CD4-positive, alpha-beta T cell treated with Interleukin-15 for 1 hour (primary cell): Measurements from ENCODE around the gene PPTC7.
"Not testable (repeated sequence)": the region's sequence is repeated elsewhere in the genome, so short reads cannot be mapped to it uniquely, and the experiment has no call there.

ENCODE experiments used
- DNase-seq: peaks from one replicate; pipeline ENCODE4 v3.0.0-alpha.2; 2020

Gene PPTC7

GRCh38 chr12:110560946-110561345, 22.2 kb downstream of the PPTC7 start:
- DNase-seq, result no peak

- DNase-seq, result no peak
Measured at GRCh38 chr12:110560048-110560447, 23.1 kb downstream of the PPTC7 start.

GRCh38 chr12:110558945-110559344, 24.2 kb downstream of the PPTC7 start:
- not testable (repeated sequence) for DNase-seq

- no peak for DNase-seq
Measured at GRCh38 chr12:110557300-110557699, 25.8 kb downstream of the PPTC7 start.

- DNase-seq, result no peak
Measured at GRCh38 chr12:110556705-110557104, 26.4 kb downstream of the PPTC7 start.

GRCh38 chr12:110555577-110556406, 27.3 kb downstream of the PPTC7 start:
- DNase-seq, result no peak

- no peak for DNase-seq
Measured at GRCh38 chr12:110554184-110554583, 28.9 kb downstream of the PPTC7 start.

- DNase-seq, result no peak
Measured at GRCh38 chr12:110550981-110551380, 32.1 kb downstream of the PPTC7 start.

GRCh38 chr12:110549716-110550115, 33.4 kb downstream of the PPTC7 start:
- DNase-seq, result no peak

GRCh38 chr12:110548678-110549077, 34.4 kb downstream of the PPTC7 start:
- no peak for DNase-seq

GRCh38 chr12:110547090-110547489, 36.0 kb downstream of the PPTC7 start:
- DNase-seq, result no peak

- no peak for DNase-seq
Measured at GRCh38 chr12:110546339-110546738, 36.8 kb downstream of the PPTC7 start.

GRCh38 chr12:110545812-110546211, 37.3 kb downstream of the PPTC7 start:
- DNase-seq, result no peak

GRCh38 chr12:110545259-110545658, 37.9 kb downstream of the PPTC7 start:
- DNase-seq, result peak; percentile 30

- no peak for DNase-seq
Measured at GRCh38 chr12:110543965-110544364, 39.2 kb downstream of the PPTC7 start.

GRCh38 chr12:110543252-110543959, 39.7 kb downstream of the PPTC7 start:
- DNase-seq, result no peak

- DNase-seq, result no peak
Measured at GRCh38 chr12:110540048-110540447, 43.1 kb downstream of the PPTC7 start.

- no peak for DNase-seq
Measured at GRCh38 chr12:110538869-110539622, 44.1 kb downstream of the PPTC7 start.

- DNase-seq, result no peak
Measured at GRCh38 chr12:110537605-110538409, 45.3 kb downstream of the PPTC7 start.

GRCh38 chr12:110536834-110537604, 46.1 kb downstream of the PPTC7 start:
- DNase-seq, result no peak

GRCh38 chr12:110534811-110535210, 48.3 kb downstream of the PPTC7 start:
- no peak for DNase-seq

- DNase-seq, result no peak
Measured at GRCh38 chr12:110533607-110534006, 49.5 kb downstream of the PPTC7 start.
